Thyroid gland (tissue), 4 donors: ENCODE measurements around the gene FBXL19. TPM values are rescaled to one million over a fixed set of nuclear protein-coding genes. Genes with fewer than 3 reads are reported as not detected.

Source experiments
- DNase-seq, 2 donors: peaks; one replicate each; pipeline ENCODE4 v3.0.0-alpha.2; 2019
- H3K27ac ChIP-seq, 3 donors: fragments of 200-600 bp; sonication (generic); 1 replicate in 2 of 3; 2 replicates in 1 of 3; pipeline ENCODE4 v1.5.1; 2016 to 2019; ENCODE audit warnings: mild to moderate bottlenecking in 1 of 3, moderate library complexity in 1 of 3
- H3K27me3 ChIP-seq: fragments of 200-600 bp; sonication (generic); one replicate; pipeline ENCODE4 v1.5.1; 2019
- H3K36me3 ChIP-seq, 2 donors: fragments of 200-600 bp; sonication (generic); one replicate each; pipeline ENCODE4 v1.5.1; 2016 to 2019
- H3K4me1 ChIP-seq, 2 donors: fragments of 200-600 bp; sonication (generic); one replicate each; pipeline ENCODE4 v1.5.1; 2017 to 2019
- H3K4me3 ChIP-seq, 3 donors: fragments of 200-600 bp; sonication (generic); replicated peaks in 1 of 3; 1 replicate in 2 of 3; 2 replicates in 1 of 3; pipeline ENCODE4 v1.5.1; 2016; ENCODE audit warnings: mild to moderate bottlenecking in 1 of 3
- H3K9me3 ChIP-seq: fragments of 200-600 bp; sonication (generic); one replicate; pipeline ENCODE4 v1.5.1; 2017
- CTCF ChIP-seq, 6 experiments: fragments of 200-600 bp in 3 of 6; fragments of 450-650 bp in 3 of 6; sonication (generic) in 3 of 6; IDR thresholded peaks; one replicate each; pipeline ENCODE4 v1.5.1; 2016 to 2019; ENCODE audit warnings: antibody characterized with exemption in 6 of 6, mild to moderate bottlenecking in 2 of 6, inconsistent platforms in 1 of 6, moderate library complexity in 1 of 6
- POLR2A ChIP-seq, 2 donors: fragments of 450-650 bp; IDR thresholded peaks; one replicate each; pipeline ENCODE4 v1.6.1; 2017; ENCODE audit warnings: antibody characterized with exemption in 2 of 2, mild to moderate bottlenecking in 2 of 2, moderate library complexity in 1 of 2
- whole genome bisulfite sequencing, 2 donors: methylation state at CpG; one replicate each; pipeline ENCODE4 v1.1.5; 2017; 5-methylcytosine and 5-hydroxymethylcytosine counted together
- intact Hi-C: fragments of 100-400 bp; cut with DNase I; formaldehyde crosslinking; loops from one replicate; pipeline ENCODE4 v1.15.1; 2023
- total RNA-seq, 4 donors: library from RNA; depleted of rRNA; stranded (reverse); fragments of >200 nt; gene quantifications; one replicate each; pipeline ENCODE4 v1.2.3, GENCODE V29; 2016

FBXL19 gene
- total RNA-seq, 4 donors from 2014 or later, result 11.7 to 24.0 (median 14.4) TPM

GRCh38 chr16:30992931-30993816 is 69.8 kb downstream of the FBXL19 start:
- Histone ChIP-seq H3K9me3 (no peaks in the 10 kb centered on the region), H3K4me3 (no peak overlapping the region), H3K27ac (no peak overlapping the region), H3K36me3 (no peaks in the 10 kb centered on the region), H3K4me1 (peaks cover 10 to 15% of the 10 kb centered on the region in 2 donors), H3K27me3 (peaks cover 4% of the 10 kb centered on the region)
- WGBS, 2 donors, result 82 to 84% methylated on average over 29 of the region's 29 CpGs
- intact Hi-C loops, result no loop called here
- TF ChIP-seq CTCF (IDR thresholded peaks at IDR 0.05) (no peak), POLR2A (IDR thresholded peaks at IDR 0.05) (no peak)
- no peak for DNase-seq

GRCh38 chr16:30995927-30996323 is 72.6 kb downstream of the FBXL19 start:
- no peaks in the 10 kb centered on the region for H3K36me3 ChIP-seq
- TF ChIP-seq POLR2A (IDR thresholded peaks at IDR 0.05) (no peak), CTCF (IDR thresholded peaks at IDR 0.05) (no peak)
- peaks cover 4% of the 10 kb centered on the region for H3K27me3 ChIP-seq
- H3K27ac ChIP-seq, result no peak overlapping the region
- no peaks in the 10 kb centered on the region for H3K9me3 ChIP-seq
- peaks cover 10 to 15% of the 10 kb centered on the region in 2 donors for H3K4me1 ChIP-seq
- no peak overlapping the region for H3K4me3 ChIP-seq
- WGBS, 2 donors, result 80 to 81% methylated on average over 11 of the region's 11 CpGs
- intact Hi-C loops, result no loop called here
- DNase-seq, result no peak

- H3K27me3 ChIP-seq, result peaks cover 4% of the 10 kb centered on the region
- H3K9me3 ChIP-seq, result no peaks in the 10 kb centered on the region
- H3K36me3 ChIP-seq, result no peaks in the 10 kb centered on the region
- TF ChIP-seq POLR2A (IDR thresholded peaks at IDR 0.05) (no peak), CTCF (IDR thresholded peaks at IDR 0.05) (no peak)
- H3K27ac ChIP-seq, result peak overlapping the region in 2 of 3 donors; percentile 18 to 41
- intact Hi-C loops, result no loop called here
- H3K4me1 ChIP-seq, result peaks cover 10 to 15% of the 10 kb centered on the region in 2 donors
- 31 to 36% methylated on average over 12 to 19 of the region's 23 CpGs for WGBS, 2 donors
- DNase-seq, result no peak
- H3K4me3 ChIP-seq, result peak overlapping the region in 1 of 3 donors; percentile 30
These were observed 73.1 kb downstream of the FBXL19 start for GRCh38 chr16:30996324-30996984.

GRCh38 chr16:30996985-30997724 is 73.8 kb downstream of the FBXL19 start:
- Histone ChIP-seq H3K4me3 (peak overlapping the region in 2 of 3 donors; percentile 10 to 30), H3K4me1 (peaks cover 10 to 15% of the 10 kb centered on the region in 2 donors), H3K27ac (peak overlapping the region; percentile 18 to 41 (median 22)), H3K27me3 (peaks cover 4% of the 10 kb centered on the region), H3K9me3 (no peaks in the 10 kb centered on the region), H3K36me3 (no peaks in the 10 kb centered on the region)
- DNase-seq, result peak; percentile 54 to 59
- intact Hi-C loops, result no loop called here
- TF ChIP-seq CTCF (IDR thresholded peaks at IDR 0.05) (no peak), POLR2A (IDR thresholded peaks at IDR 0.05) (peak in 1 of 2 donors; percentile 7)
- WGBS, 2 donors, result 1 to 4% methylated on average over 21 to 31 of the region's 60 CpGs
